ENCODE results near the gene GOLT1A.

The GOLT1A gene

DNA sequence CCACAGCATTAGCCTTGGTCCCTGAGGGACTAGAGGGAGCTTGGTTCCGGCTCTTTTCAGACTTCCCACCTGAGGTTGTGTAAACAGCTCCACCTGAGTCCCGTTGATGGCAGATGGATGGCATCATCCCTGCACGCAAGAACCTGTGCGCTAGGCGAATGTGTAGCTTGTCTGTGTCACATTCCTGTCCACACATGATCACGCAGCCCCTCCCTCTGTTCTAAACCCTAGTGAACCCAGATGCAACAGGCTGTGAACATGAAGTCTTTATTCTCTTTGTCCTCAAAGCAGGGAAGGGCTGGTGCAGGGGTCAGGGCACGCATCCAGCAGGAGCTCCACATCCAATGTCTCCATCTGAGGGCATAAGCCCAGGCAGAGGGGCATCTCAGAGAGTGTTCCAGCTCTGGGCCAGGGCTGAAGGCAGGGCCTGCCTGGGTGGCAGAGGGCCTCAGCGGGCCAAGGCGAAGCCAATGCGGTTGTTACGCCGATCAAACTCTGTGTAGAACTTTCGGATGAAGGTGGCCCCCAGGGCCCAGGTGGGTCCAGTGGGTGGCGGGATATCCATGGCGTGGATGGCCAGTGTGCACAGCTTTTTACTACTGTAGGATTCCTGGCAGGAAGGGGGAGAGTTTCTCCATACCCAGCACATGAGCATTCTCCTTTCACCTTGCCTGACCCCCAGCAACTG lies 59.1 kb downstream of the GOLT1A start:
- DNase-seq (ENCODE audit: low read depth), result no peak

DNA sequence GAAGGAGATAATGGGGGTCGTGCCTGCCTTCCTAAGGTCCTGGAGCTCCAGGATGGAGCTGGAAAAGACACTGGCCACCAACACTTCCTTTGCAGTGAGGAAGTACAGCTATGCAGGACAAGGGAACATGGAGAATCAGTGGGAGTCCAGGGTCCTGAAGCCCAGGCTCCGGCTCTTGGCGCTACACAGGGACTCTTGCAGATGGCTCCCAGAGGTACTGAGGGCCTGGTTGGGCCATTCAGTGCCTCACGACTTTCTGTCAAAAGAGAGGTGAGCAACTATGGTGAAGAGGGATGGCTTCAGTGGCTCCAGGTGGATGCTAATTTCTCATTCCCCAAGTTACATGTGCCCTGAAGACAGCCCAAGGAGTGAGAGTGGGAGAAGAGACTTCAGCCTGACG lies 60.1 kb downstream of the GOLT1A start:
- no peak for DNase-seq (ENCODE audit: low read depth)

DNA sequence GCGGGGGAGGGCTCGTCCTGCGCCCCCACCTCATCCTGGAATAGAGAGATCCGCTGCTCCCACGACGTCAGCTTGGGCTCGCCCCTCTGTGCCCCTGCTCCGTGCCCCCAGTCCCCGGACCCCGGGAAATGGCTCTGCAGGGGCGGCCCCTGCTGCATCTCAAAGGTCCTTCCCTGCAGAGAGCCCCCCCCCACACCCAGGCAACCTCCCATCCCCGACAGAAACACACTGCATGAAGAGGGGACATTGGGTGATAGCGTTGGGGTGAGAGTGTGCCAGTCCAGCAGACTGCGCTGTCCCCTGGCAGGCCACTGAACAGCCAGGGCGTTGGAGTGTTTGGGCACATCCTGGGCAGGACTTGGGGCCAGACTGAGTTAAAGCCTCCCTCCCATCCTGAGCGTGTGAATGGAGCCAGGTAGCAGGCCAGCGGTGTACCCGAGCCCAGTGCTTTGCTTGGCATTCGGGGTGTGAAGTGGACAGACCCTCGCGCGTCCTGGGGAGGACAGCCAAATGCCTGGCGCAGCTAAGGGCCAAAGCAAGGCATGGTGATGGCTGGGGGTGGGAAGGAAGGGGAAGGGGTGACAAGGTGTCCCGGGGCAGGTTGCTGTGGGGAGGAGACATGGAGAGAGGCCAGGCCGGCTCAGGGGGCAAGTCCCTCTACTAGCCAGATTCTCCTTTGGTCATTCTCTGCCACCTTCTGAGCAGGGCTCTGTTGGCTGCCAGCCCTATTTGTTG lies 61.3 kb downstream of the GOLT1A start:
- DNase-seq (ENCODE audit: low read depth), result no peak

DNA sequence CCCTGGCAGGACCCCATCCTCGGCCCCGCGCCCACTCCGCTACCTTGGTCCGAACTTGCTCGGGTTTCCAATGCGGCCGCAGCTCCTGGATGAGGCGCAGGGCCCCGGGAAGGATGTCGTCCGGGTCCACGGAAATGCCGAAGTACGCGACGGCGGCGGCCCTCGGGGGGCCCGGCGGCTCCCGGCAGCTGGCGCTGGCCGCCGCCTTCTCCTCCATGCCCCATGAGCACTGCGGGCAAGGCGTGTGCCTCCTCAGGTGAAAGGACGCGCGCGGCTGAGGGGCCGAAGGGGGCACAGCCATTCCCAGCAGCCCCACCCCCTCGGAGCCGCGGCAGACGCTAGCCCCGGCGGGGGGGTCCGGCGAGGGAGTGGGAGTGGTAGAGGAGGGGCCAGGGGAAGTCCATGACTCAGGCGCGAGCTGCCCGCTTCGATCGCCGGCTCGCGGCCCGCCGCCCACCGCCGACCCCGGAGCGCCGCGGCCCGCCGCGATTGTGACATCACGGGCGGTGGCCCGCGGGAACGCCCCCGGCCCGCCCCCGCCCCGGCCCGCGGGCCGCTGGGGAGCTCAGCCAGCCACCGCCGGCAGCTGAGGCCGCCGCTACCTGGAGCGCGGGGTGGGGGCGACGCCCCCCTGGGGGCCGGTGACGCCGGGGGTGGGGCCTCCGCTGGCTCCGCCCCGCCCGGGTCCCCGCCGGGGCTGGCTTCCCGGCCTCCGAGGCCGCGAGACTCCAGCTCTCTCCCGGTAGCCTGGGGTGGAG lies 62.1 kb downstream of the GOLT1A start, which contains the start of gene ETNK2:
ETNK2 (minus strand) TSS at position 493 of the 758 bp plus-strand sequence; CDS start at position 301, 192 bp downstream.
- DNase-seq (ENCODE audit: low read depth), result peak; percentile 9

DNA sequence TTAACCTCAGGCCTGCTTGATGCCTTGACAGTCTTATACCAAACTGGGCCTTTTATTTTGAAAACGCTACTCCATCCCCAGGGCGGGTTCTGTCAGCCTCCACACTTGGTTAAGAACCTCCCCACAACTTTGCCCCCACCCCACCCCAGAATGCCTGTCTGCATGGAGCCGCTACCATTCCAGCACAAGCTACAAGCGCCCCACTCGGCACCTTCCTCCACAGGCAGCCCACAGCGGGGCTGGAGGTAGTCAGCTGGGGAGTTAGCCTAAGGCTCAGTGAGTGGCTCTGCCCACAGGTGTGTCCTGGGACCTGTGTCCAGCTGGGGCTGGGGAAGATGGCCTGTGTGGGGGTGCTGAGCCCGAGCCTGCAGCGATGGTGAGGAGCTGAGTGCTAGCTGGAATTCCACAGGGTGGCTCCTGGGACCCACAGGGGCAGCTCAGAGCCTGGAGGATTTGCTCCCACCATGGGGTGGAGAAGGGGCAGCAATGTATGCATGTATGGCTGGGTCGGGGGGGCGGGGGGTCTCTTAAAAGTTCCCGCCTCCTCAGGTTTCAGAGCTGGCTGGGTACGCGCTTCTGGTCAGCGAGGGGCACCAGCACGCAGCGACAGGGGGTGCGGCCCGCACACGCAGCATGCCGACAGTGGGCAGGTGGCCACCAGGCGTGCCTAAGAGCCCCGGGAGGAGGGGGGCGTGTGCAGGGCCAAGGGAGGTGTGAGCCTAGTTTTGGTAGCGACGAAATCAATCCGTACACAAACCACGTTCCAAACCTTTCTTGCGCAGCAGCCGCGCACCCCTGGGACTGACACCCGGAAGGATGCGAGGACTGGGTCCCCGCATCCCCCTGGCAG lies 62.9 kb downstream of the GOLT1A start:
- DNase-seq (ENCODE audit: low read depth), result no peak

DNA sequence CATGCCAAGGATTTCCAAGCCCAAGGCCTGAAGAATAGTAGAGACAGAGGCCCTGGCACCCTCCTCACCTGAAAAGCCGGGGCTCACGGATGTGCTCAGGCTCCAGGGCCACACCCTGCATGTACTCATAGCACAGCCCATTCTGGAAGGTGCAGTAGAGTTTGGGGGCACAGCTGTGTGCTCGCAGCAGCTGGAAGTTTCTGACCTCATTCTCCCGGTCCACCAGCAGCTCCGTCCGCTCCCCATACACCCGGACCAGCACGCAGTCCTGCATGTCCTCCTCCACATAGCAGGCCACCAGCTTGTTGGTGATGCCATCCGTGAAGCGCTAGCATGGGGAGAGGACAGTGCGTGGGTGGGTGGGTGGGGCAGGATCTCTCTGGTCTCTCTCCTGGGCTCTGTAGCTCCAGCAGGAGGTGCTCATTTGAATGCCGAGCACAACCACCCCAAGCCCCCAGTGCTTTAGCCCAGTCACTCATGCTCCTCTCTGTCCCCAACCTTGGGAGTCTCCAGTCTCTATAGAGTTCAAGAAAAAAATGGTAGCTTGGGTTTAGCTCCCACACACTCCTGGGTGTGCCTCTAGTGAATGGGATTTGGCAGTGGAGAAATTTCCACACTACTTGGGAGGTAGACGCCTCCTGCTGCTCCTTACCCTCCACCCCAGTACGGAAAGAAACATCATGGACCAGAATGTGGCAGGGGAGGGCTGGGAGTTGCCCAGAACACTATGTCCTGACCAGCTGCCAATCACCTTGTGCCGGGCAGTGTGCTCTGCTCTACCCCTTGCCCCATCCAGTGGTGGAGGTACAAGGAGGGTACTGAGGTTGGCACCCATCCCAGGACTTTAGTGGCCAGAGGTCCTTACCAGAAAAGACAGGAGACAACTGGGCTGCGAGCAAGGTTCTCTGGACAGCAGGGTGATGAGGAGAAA lies 63.9 kb downstream of the GOLT1A start:
- no peak for DNase-seq (ENCODE audit: low read depth)

DNA sequence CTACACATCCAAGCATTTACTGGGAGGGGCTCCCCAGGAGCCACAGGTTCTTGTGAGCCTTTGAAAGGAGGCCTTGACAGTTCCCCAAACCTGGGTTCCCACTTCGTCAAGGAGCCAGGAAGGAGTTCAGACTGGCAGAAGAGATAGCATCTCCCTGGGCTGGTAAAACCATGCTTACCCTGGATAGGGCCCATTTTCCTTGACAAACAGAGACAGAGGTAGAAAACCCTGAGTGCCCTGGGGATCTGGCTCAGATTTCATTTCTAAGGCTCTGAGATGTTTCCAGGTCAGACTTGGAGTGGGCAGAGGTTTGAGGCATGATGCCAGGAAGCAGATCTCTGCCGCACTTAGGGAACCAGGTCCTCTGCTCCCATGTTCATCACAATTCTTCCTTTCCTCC lies 64.7 kb downstream of the GOLT1A start:
- no peak for DNase-seq (ENCODE audit: low read depth)

Measured in stimulated activated CD8-positive, alpha-beta memory T cell treated with anti-CD3 and anti-CD28 coated beads, Interleukin-12 subunit alpha, Interleukin-12 subunit beta, amount 100 ng/mL, for 1 hour (primary cell).